ENCODE results near the gene PRSS50.

The PRSS50 gene

DNA sequence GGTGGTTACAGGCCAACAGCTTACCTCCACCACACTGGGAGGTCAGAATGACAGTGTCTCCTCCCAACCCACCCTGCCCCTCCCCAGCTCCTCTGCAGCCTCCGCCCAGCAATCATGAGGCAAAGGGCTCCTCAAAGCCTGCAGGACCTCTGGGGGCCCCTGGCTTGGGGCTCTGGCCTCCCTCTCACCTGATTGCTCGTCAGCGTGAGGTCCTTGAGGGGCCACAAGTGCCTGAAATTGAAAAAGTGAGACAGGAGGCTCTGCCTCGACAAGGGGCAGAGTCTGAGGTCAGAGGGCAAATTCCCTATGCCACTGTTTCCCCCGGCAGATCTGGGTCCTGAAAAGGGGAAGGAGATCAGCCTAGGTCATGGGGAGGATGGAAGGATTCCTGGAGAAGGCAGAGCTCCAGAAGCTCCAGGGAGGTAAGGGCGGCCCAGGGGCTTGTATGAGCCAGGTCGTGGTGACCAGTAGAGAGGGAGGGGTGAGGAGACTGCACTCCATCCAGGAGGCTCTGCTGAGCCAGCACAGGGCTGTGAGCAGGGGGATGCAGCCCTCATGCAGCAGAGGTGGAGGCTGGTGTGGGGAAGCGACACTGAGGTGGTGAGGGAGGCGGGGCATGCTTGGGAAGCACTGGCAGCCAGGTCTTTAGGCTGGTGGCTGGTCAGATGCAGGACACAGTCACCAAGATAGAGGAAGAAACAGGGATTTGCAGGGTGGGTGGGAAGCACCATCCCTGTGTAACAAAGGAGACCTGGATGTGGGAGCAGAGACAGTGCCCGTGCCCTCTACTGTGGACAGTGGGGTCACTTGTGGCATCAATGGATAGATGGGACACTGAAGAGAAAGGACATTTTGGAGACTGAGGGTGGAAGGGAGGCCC is 44.3 kb downstream of the PRSS50 start:
- TF ChIP-seq, protein P1, sequence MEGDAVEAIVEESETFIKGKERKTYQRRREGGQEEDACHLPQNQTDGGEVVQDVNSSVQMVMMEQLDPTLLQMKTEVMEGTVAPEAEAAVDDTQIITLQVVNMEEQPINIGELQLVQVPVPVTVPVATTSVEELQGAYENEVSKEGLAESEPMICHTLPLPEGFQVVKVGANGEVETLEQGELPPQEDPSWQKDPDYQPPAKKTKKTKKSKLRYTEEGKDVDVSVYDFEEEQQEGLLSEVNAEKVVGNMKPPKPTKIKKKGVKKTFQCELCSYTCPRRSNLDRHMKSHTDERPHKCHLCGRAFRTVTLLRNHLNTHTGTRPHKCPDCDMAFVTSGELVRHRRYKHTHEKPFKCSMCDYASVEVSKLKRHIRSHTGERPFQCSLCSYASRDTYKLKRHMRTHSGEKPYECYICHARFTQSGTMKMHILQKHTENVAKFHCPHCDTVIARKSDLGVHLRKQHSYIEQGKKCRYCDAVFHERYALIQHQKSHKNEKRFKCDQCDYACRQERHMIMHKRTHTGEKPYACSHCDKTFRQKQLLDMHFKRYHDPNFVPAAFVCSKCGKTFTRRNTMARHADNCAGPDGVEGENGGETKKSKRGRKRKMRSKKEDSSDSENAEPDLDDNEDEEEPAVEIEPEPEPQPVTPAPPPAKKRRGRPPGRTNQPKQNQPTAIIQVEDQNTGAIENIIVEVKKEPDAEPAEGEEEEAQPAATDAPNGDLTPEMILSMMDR (conservative IDR thresholded peaks at IDR 0.05; ENCODE audit: low read depth, low read length) = no peak

DNA sequence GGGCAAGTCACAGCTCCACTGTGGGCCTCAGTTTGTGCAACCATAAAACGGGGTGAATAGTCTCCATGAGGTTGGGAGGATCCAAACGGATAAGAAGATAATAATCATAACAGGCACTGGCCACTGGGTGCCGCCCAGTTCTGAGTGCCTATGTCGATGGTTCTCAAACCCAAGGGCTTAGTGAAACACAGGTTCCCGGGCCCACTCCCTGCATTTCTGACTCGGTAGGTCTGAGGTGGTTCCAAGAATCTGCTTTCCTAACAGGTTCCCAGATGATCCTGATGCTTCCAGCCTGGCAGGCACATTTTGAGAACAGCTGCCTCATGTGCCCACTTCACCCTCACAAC is 45.3 kb downstream of the PRSS50 start:
- H3K4me3 ChIP-seq (ENCODE audit: low read length) = no peak overlapping the region
- DNase-seq (ENCODE audit: low read depth) = no peak
- TF ChIP-seq, protein P1 (conservative IDR thresholded peaks at IDR 0.05; ENCODE audit: low read depth, low read length) = no peak

More for the DNA sequence above, 44.3 kb downstream of the PRSS50 start:
- DNase-seq (ENCODE audit: low read depth) = no peak
- no peak overlapping the region for H3K4me3 ChIP-seq (ENCODE audit: low read length)

DNA sequence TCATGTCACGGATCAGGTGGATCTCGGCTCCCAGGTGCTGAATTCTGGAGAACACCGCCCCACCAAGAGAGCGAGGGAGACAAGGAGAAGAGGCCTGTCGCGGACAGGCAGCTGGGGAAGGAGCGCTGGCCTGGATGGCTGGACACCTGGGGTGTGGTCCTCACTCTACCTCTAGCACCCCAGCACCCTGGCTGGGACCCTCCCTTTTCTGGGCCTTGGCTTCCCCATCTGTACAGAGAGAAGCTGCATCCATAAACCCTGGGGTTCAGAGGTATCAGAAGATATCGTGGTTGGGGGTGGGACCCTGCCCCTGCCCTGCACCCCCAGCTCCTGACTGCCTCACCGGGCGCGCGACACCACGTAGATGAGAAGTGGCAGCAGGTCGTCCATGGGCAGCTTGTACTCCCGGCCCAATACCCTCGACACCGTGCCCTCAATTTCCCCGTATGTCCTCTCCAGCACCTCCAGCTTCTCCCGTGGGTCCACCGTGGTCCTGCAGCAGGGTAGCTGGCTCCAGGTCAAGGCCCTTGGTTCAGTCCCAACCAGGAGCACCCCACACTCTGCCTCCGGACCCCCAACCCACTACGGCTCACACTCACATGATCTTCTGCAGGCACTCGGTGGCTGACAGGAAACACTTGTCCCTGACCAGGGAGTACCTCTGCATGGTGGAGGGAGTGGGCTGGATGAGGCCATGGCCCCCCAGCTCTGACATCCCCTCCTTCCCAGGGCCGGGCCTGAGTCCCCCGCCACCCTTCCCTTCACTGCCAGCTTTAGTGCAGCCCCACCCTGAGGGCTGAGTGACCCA is 45.9 kb downstream of the PRSS50 start:
- H3K4me3 ChIP-seq (ENCODE audit: low read length) = no peak overlapping the region
- TF ChIP-seq, protein P1 (conservative IDR thresholded peaks at IDR 0.05; ENCODE audit: low read depth, low read length) = no peak
- DNase-seq (ENCODE audit: low read depth) = no peak

DNA sequence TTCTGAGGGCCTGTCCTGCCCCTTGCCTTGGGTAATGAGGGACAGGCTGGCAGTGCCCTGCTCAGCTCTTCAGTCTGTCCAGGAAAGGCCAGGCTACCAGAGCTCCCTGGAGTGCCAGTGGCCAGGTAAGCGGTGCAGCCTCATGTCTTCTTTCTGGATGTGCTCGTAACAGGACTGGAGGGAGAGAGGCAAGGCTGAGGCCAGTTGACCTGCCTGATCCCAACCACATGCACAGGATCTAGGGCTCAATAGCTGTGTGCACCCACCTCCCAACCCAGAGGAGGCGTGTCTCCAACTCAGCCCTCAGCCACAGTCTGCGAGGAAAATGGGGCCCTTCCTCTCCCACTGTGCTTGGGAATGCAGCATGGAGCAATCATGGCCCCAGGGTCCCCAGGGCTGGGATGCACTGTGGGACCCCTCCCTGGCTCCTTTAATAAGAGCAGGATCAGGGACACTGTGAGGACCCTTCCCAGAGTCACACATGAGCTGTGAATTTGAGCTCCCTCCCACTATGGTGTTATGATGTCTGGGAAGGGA is 46.7 kb downstream of the PRSS50 start:
- TF ChIP-seq, protein P1 (conservative IDR thresholded peaks at IDR 0.05; ENCODE audit: low read depth, low read length) = no peak
- DNase-seq (ENCODE audit: low read depth) = no peak
- H3K4me3 ChIP-seq (ENCODE audit: low read length) = no peak overlapping the region

DNA sequence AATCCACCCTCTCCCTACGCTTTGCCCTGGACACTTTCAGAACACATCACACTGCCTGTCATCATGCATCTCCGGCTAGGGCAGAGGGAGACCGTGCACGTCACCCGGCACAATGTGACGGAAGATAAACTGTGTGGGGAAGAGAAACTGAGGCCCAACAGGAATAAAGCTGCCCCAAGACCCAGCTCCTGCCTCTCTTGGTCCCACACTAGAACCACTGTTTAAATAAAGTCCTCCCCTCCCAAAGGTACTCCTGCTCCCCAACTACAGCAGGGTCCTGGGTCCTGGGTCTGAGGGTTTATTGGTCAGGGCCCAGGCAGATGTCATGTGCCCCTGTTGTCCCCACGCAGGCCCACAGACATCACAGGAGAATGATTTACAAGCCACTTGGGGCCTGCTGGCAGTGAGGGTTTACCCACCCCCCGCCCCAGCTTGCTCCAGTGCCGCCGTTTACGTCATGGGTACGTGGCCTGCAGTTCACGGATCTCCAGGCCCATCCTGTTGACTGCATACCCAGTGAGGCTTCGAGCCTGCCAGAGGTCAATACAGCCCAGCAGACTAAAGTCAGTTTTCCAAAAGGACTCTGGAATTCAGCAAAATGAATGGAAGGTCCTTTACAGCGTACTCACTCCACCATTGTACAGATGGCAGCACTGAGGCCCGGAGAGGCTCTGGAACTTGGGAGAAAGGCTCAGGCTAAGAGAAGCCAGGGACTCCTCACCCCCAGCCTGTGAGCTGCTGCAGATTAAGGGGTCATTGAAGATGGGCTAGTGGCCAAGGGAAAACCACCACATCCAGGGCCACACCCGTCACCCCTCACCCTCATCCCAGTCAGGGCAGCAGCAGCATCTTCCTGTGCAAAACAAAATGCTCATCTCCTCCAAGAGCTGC is 47.4 kb downstream of the PRSS50 start:
- TF ChIP-seq, protein P1 (conservative IDR thresholded peaks at IDR 0.05; ENCODE audit: low read depth, low read length) = no peak
- no peak for DNase-seq (ENCODE audit: low read depth)

DNA sequence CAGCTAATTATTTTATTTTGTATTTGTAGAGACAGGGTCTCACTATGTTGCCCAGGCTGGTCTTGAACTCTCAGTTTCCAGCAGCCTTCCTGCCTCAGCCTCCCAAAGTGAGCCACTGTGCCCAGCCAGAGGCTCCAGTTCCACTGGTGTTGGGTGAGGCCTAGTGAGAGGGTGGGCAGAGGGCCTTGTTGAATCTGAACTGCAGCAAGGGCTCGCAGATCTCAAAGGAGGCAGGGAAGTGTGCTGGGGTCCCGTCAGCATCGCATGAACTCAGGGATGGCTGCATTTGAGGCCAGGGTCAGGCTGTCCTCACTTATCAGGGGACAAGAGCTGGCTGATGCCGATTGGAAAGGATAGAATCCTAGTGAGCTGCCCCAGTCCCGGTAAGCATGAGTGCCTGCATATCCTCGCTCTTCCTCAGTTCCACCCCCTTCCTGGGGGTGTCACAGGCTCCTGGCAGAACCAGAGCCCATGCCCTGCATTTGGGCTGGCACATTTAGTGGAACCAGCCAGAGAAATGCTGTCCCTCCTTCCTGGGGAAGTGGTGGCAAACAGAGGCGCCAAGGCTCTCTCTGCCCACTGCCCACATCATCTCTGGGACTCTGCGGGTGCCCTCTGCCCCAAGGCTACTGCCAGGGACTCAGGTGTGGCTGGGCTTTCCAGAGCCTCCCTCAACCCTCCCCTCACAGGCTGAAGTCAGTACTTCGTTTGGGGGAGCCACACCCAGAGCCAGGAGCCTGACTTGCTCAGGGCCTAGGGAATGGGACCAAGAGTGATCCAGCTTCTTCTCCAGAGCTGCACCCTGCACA is 48.3 kb downstream of the PRSS50 start:
- no peak overlapping the region for H3K4me3 ChIP-seq (ENCODE audit: low read length)
- no peak for DNase-seq (ENCODE audit: low read depth)
- TF ChIP-seq, protein P1 (conservative IDR thresholded peaks at IDR 0.05; ENCODE audit: low read depth, low read length) = no peak

More for the DNA sequence above, 47.4 kb downstream of the PRSS50 start:
- no peak overlapping the region for H3K4me3 ChIP-seq (ENCODE audit: low read length)

Measured in retinal pigment epithelial cell (primary cell).